ENCODE data around the gene HRH1.

DNA sequence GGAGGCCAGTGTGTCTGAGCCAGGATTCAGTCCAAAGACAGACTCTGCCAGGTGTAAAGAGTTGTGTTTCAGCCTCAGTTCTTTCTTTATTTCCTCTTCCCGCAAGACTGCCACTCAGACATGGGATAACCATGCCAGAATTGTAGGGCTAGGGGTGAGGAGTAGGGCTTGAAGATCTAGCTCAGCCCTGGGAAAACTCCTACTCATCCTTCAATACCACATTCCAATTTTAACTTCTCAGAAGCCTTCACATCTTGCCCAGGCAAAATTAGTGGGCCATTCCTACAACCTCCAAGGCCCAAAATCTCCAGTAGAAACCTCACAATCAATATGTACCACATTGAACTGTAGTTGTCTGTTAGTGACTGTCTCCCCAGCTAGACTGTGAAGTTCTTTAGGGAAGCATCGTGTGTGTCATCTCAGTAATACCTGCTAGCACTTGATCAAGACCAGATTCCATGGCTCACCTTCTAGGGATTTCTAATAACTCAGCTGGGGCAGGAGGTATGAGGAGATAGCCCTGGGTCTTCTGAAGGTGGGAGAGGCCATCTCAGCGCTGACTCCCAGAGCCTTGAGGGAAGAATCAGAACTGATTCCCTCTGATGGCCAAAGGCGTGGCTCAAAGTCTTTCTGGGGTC lies 19.7 kb downstream of the HRH1 start:
- TF ChIP-seq CTCF (IDR thresholded peaks at IDR 0.05) = no peak
- TF ChIP-seq POLR2A (IDR thresholded peaks at IDR 0.05) = no peak

All from ovary (tissue), 3 donors.